GM19455 (cell line): ENCODE measurements around the gene ZSWIM3.

ENCODE experiments used
- ATAC-seq: cut with Tn5 transposase; IDR thresholded peaks from one replicate; pipeline ENCODE4 v1.9.1; 2021; ENCODE audit not compliant: unreplicated experiment

ZSWIM3 gene

GRCh38 chr20:45927071-45927878 is 69.9 kb downstream of the ZSWIM3 start:
- no peak for ATAC-seq
